Liver (tissue), 3 donors: ENCODE measurements around the gene RAP2C.

Source experiments
- ATF3 ChIP-seq: IDR thresholded peaks from 2 replicates; pipeline ENCODE4 v1.6.1; 2016; ENCODE audit warnings: antibody characterized with exemption
- CTCF ChIP-seq: fragments of 150-350 bp; IDR thresholded peaks from 2 replicates; pipeline ENCODE4 v1.5.1; 2017; ENCODE audit warnings: improper control_type of control experiment, low read depth, low read length; ENCODE audit not compliant: missing input control
- EGR1 ChIP-seq, 2 donors: IDR thresholded peaks; 2 replicates each; pipeline ENCODE4 v1.6.1; 2016 to 2018; ENCODE audit warnings: antibody characterized with exemption in 2 of 2, low read depth in 2 of 2
- FOXA1 ChIP-seq: IDR thresholded peaks from 2 replicates; pipeline ENCODE4 v1.6.1; 2016; ENCODE audit warnings: antibody characterized with exemption
- GABPA ChIP-seq, 2 donors: IDR thresholded peaks in 1 of 2; conservative IDR thresholded peaks in 1 of 2; 2 replicates each; pipeline ENCODE4 v1.6.1; 2016; ENCODE audit warnings: antibody characterized with exemption in 2 of 2, mild to moderate bottlenecking in 1 of 2, moderate library complexity in 1 of 2
- HNF4G ChIP-seq: IDR thresholded peaks from 2 replicates; pipeline ENCODE4 v1.6.1; 2016; ENCODE audit warnings: antibody characterized with exemption
- MAX ChIP-seq: IDR thresholded peaks from 2 replicates; pipeline ENCODE4 v1.6.1; 2016; ENCODE audit warnings: antibody characterized with exemption
- RAD21 ChIP-seq, 2 donors: IDR thresholded peaks; 2 replicates each; pipeline ENCODE4 v1.6.1; 2016; ENCODE audit warnings: antibody characterized with exemption in 2 of 2, mild to moderate bottlenecking in 2 of 2
- REST ChIP-seq: IDR thresholded peaks from 2 replicates; pipeline ENCODE4 v1.6.1; 2016; ENCODE audit warnings: antibody characterized with exemption, mild to moderate bottlenecking
- RXRA ChIP-seq, 2 donors: IDR thresholded peaks; 2 replicates each; pipeline ENCODE4 v1.6.1; 2017 to 2018; ENCODE audit warnings: antibody characterized with exemption in 2 of 2, mild to moderate bottlenecking in 1 of 2
- SP1 ChIP-seq: IDR thresholded peaks from 2 replicates; pipeline ENCODE4 v1.6.1; 2018; ENCODE audit warnings: antibody characterized with exemption, mild to moderate bottlenecking
- TAF1 ChIP-seq: conservative IDR thresholded peaks from 2 replicates; pipeline ENCODE4 v1.6.1; 2016; ENCODE audit warnings: antibody characterized with exemption, mild to moderate bottlenecking
- YY1 ChIP-seq: IDR thresholded peaks from 2 replicates; pipeline ENCODE4 v1.6.1; 2016; ENCODE audit warnings: antibody characterized with exemption, mild to moderate bottlenecking
- donor health status: healthy.
- donor health status: healthy.

- no peak for TF ChIP-seq CTCF
- no peak for TF ChIP-seq SP1
- no peak for TF ChIP-seq RXRA (IDR thresholded peaks at IDR 0.05)
- TF ChIP-seq REST: no peak
- TF ChIP-seq HNF4G: no peak
- TF ChIP-seq RAD21 (IDR thresholded peaks at IDR 0.05): no peak
- no peak for TF ChIP-seq FOXA1
- TF ChIP-seq ATF3: no peak
- TF ChIP-seq EGR1 (IDR thresholded peaks at IDR 0.05; ENCODE audit: low read depth in 2 of 2): no peak
- no peak for TF ChIP-seq GABPA (IDR thresholded peaks at IDR 0.05 in 1 of 2, conservative IDR thresholded peaks at IDR 0.05 in 1 of 2)
- TF ChIP-seq YY1: no peak
- no peak for TF ChIP-seq MAX
- TF ChIP-seq TAF1: no peak
Observed at GRCh38 chrX:132165651-132166050, 53.6 kb downstream of the RAP2C start.
